K562 (cell line): Measurements from ENCODE around the gene PUM1. TPM values are rescaled to one million over a fixed set of nuclear protein-coding genes. Genes with fewer than 3 reads are reported as not detected.

Source experiments
- ADNP ChIP-seq: fragments of 200-800 bp; sonication (Bioruptor generic); IDR thresholded peaks from 2 replicates; pipeline ENCODE4 v1.6.1; 2016; ENCODE audit warnings: missing genetic modification characterization, missing compliant biosample characterization
- AFF1 ChIP-seq, 2 experiments: fragments of 450-650 bp; IDR thresholded peaks; 2 replicates each; pipeline ENCODE4 v1.6.1; 2018; ENCODE audit warnings: mild to moderate bottlenecking in 2 of 2, low read depth in 1 of 2; ENCODE audit not compliant: partially characterized antibody in 2 of 2
- C11orf30 ChIP-seq: fragments of 450-650 bp; IDR thresholded peaks from 2 replicates; pipeline ENCODE4 v1.6.1; 2016; ENCODE audit warnings: low read depth, mild to moderate bottlenecking
- GATAD2B ChIP-seq: fragments of 450-650 bp; IDR thresholded peaks from 2 replicates; pipeline ENCODE4 v1.6.1; 2017; ENCODE audit warnings: mild to moderate bottlenecking, borderline replicate concordance
- MLX ChIP-seq, 2 experiments: fragments of 450-650 bp in 1 of 2; sonication (generic) in 1 of 2; formaldehyde crosslinking; conservative IDR thresholded peaks; 2 replicates each; pipeline versions ENCODE4 v1.4.0 to v1.8.1; 2020 to 2022; ENCODE audit warnings: mild to moderate bottlenecking in 1 of 2, missing genetic modification reagents in 1 of 2
- MTA3 ChIP-seq: fragments of 450-650 bp; formaldehyde crosslinking; IDR thresholded peaks from 2 replicates; pipeline ENCODE4 v1.6.1; 2017; ENCODE audit warnings: mild to moderate bottlenecking, borderline replicate concordance
- NCOA2 ChIP-seq, 2 experiments: fragments of 450-650 bp; IDR thresholded peaks; 2 replicates each; pipeline ENCODE4 v1.6.1; 2018; ENCODE audit warnings: mild to moderate bottlenecking in 2 of 2, moderate library complexity in 1 of 2; ENCODE audit not compliant: partially characterized antibody in 2 of 2
- PBX2 ChIP-seq, 2 experiments: IDR thresholded peaks in 1 of 2; conservative IDR thresholded peaks in 1 of 2; 2 replicates each; pipeline ENCODE4 v1.6.1; 2016; ENCODE audit warnings: low read depth in 2 of 2, mild to moderate bottlenecking in 1 of 2, missing compliant biosample characterization in 1 of 2, missing genetic modification characterization in 1 of 2, moderate library complexity in 1 of 2
- PHF20 ChIP-seq: fragments of 450-650 bp; IDR thresholded peaks from 2 replicates; pipeline ENCODE4 v1.6.1; 2018; ENCODE audit not compliant: partially characterized antibody
- TCF3 ChIP-seq: sonication (generic); formaldehyde crosslinking; IDR thresholded peaks from 2 replicates; pipeline ENCODE4 v1.4.0; 2020; ENCODE audit warnings: mild to moderate bottlenecking, missing genetic modification reagents
- ZBTB1 ChIP-seq: sonication (generic); formaldehyde crosslinking; IDR thresholded peaks from 2 replicates; pipeline ENCODE4 v1.8.1; 2023; ENCODE audit warnings: missing genetic modification reagents, low read depth, mild to moderate bottlenecking, borderline replicate concordance
- ZFX ChIP-seq: sonication (generic); formaldehyde crosslinking; IDR thresholded peaks from 2 replicates; pipeline ENCODE4 v1.8.0; 2022; ENCODE audit warnings: mild to moderate bottlenecking, missing genetic modification reagents, moderate library complexity
- ZNF134 ChIP-seq: fragments of 250-450 bp; sonication (Bioruptor Pico); conservative IDR thresholded peaks from 2 replicates; pipeline ENCODE4 v1.4.0; 2020
- ZNF263 ChIP-seq: sonication (generic); formaldehyde crosslinking; IDR thresholded peaks from 2 replicates; pipeline ENCODE4 v1.8.0; 2022; ENCODE audit warnings: mild to moderate bottlenecking, missing genetic modification reagents, borderline replicate concordance
- ZNF280B ChIP-seq: fragments of 250-450 bp; sonication (Bioruptor Pico); IDR thresholded peaks from 2 replicates; pipeline ENCODE4 v1.5.1; 2021; ENCODE audit warnings: mild to moderate bottlenecking
- ZNF696 ChIP-seq: fragments of 250-450 bp; sonication (Bioruptor Pico); conservative IDR thresholded peaks from 2 replicates; pipeline ENCODE4 v1.4.0; 2020; ENCODE audit warnings: mild to moderate bottlenecking, moderate library complexity
- ZNF778 ChIP-seq: fragments of 450-650 bp; formaldehyde crosslinking; IDR thresholded peaks from 2 replicates; pipeline ENCODE4 v1.4.0; 2020; ENCODE audit warnings: mild to moderate bottlenecking, moderate library complexity
- polyA plus RNA-seq, 8 experiments: library from polyadenylated mRNA; depleted of rRNA in 4 of 8; stranded (reverse) in 5 of 8; unstranded in 3 of 8; fragments of >200 nt; fragmentation: Nextera tagmentation in 2 of 8; fragmentation: Illumina TruSeq in 1 of 8; extraction: Ambion mirVana in 2 of 8; extraction: Trizol in 1 of 8; gene quantifications; 2 replicates each; pipeline versions ENCODE4 v1.2.1 to v1.2.3, GENCODE V29; 2011 to 2014; ENCODE audit warnings: inconsistent platforms in 1 of 8, missing spikeins in 1 of 8
- total RNA-seq, 7 experiments: library from RNA; depleted of rRNA in 6 of 7; stranded (reverse); fragments of >200 nt in 6 of 7; fragmentation: Illumina TruSeq in 2 of 7; extraction: Trizol in 2 of 7; gene quantifications; 2 replicates each; pipeline versions ENCODE4 v1.2.1 to v1.2.3, GENCODE V29; 2011 to 2021; ENCODE audit warnings: low replicate concordance in 1 of 7

PUM1 gene
- total and polyA plus RNA-seq, 9 of the 15 experiments (the other 6 are each of a cell fraction or from before 2014, with no cell fraction given), result 37.7 to 104 (median 55.7) TPM

GRCh38 chr1:31084782-31085569, 19.5 kb upstream of the PUM1 start (continued):
- TF ChIP-seq ZNF280B, result no peak
- no peak; the same call in 1 of the 2 replicates for TF ChIP-seq GATAD2B
- peak; percentile 28 to 72 for TF ChIP-seq AFF1 (IDR thresholded peaks at IDR 0.05; ENCODE audit: low read depth in 1 of 2, partially characterized antibody in 2 of 2)
- no peak for TF ChIP-seq NCOA2 (IDR thresholded peaks at IDR 0.05; ENCODE audit: partially characterized antibody in 2 of 2)
- TF ChIP-seq ZBTB1 (CRISPR knock-in tag), result 0 out of 2 replicates have a peak, but pooled peaks have one; percentile 40
- no peak for TF ChIP-seq MTA3
- no peak for TF ChIP-seq PBX2 (CRISPR knock-in tag; IDR thresholded peaks at IDR 0.05; ENCODE audit: low read depth)
- 0 out of 2 replicates have a peak, but pooled peaks have one; percentile 5 for TF ChIP-seq PBX2 (tag; conservative IDR thresholded peaks at IDR 0.05; ENCODE audit: low read depth)
- TF ChIP-seq MLX (CRISPR knock-in tag; conservative IDR thresholded peaks at IDR 0.05), result no peak
- TF ChIP-seq ADNP (tag), result peak; percentile 89
- TF ChIP-seq ZNF134, result no peak
- no peak for TF ChIP-seq ZNF696 (CRISPR knock-in tag)
- no peak for TF ChIP-seq PHF20
- peak; percentile 40; the same call in 1 of the 2 replicates for TF ChIP-seq TCF3 (CRISPR knock-in tag)
- TF ChIP-seq C11orf30, result no peak
- TF ChIP-seq ZNF263 (CRISPR knock-in tag), result no peak
- TF ChIP-seq ZFX (CRISPR knock-in tag), result no peak
- TF ChIP-seq ZNF778, result no peak
